KMS-11 (cell line): ENCODE data around the gene ZIC1.

Source experiments
- H2AFZ ChIP-seq: fragments of 200-600 bp; sonication (generic); 2 replicates; pipeline ENCODE4 v1.6.1; 2016; ENCODE audit warnings: antibody characterized with exemption, mixed run types, low read depth
- H3K27ac ChIP-seq: fragments of 200-600 bp; sonication (generic); 2 replicates; pipeline ENCODE4 v1.6.1; 2016; ENCODE audit warnings: mild to moderate bottlenecking, mixed run types
- H3K27me3 ChIP-seq: fragments of 200-600 bp; sonication (generic); 2 replicates; pipeline ENCODE4 v1.6.1; 2017; ENCODE audit warnings: mild to moderate bottlenecking, low read depth, mixed run types, moderate library complexity; ENCODE audit not compliant: insufficient read depth
- H3K36me3 ChIP-seq: fragments of 200-600 bp; sonication (generic); 2 replicates; pipeline ENCODE4 v1.6.1; 2017; ENCODE audit warnings: mild to moderate bottlenecking, mixed run types; ENCODE audit not compliant: insufficient read depth
- H3K4me1 ChIP-seq: fragments of 200-600 bp; sonication (generic); 2 replicates; pipeline ENCODE4 v1.6.1; 2016; ENCODE audit warnings: mild to moderate bottlenecking, low read depth, mixed run types; ENCODE audit not compliant: poor library complexity, severe bottlenecking
- H3K4me2 ChIP-seq: fragments of 200-600 bp; sonication (generic); 2 replicates; pipeline ENCODE4 v1.7.0; 2016; ENCODE audit warnings: mild to moderate bottlenecking, mixed run types
- H3K4me3 ChIP-seq: fragments of 200-600 bp; sonication (generic); IDR thresholded peaks from 2 replicates; pipeline ENCODE4 v1.6.1; 2017; ENCODE audit warnings: low read depth, low read length, mixed read lengths; ENCODE audit not compliant: insufficient read depth
- H3K79me2 ChIP-seq: fragments of 200-600 bp; sonication (generic); 2 replicates; pipeline ENCODE4 v1.6.1; 2016; ENCODE audit warnings: low read depth, mixed run types; ENCODE audit not compliant: insufficient read depth
- H3K9ac ChIP-seq: fragments of 200-600 bp; sonication (generic); 2 replicates; pipeline ENCODE4 v1.6.1; 2016; ENCODE audit warnings: mild to moderate bottlenecking, mixed run types
- H4K20me1 ChIP-seq: fragments of 200-600 bp; sonication (generic); 2 replicates; pipeline ENCODE4 v1.6.1; 2016; ENCODE audit warnings: mild to moderate bottlenecking, mixed run types; ENCODE audit not compliant: insufficient read depth
- CTCF ChIP-seq: fragments of 200-600 bp; sonication (generic); conservative IDR thresholded peaks from 2 replicates; pipeline ENCODE4 v1.6.1; 2017; ENCODE audit warnings: low read depth, mild to moderate bottlenecking, antibody characterized with exemption, low read length, moderate library complexity, mixed read lengths

The ZIC1 gene

GRCh38 chr3:147449669-147450068 is 40.5 kb downstream of the ZIC1 start:
- Histone ChIP-seq H3K79me2 (no peaks in the 10 kb centered on the region), H3K4me2 (no peak overlapping the region), H3K36me3 (no peaks in the 10 kb centered on the region), H3K4me1 (no peaks in the 10 kb centered on the region), H3K9ac (no peak overlapping the region), H3K4me3 (no peak overlapping the region), H3K27ac (no peak overlapping the region), H2AFZ (no peak overlapping the region), H4K20me1 (no peaks in the 10 kb centered on the region), H3K27me3 (no peaks in the 10 kb centered on the region)
- TF ChIP-seq CTCF: no peak

GRCh38 chr3:147458995-147459704 is 50.0 kb downstream of the ZIC1 start:
- no peak overlapping the region for H3K27ac ChIP-seq
- TF ChIP-seq CTCF: no peak
- no peak overlapping the region for H3K9ac ChIP-seq
- H3K27me3 ChIP-seq: no peaks in the 10 kb centered on the region
- H3K4me2 ChIP-seq: no peak overlapping the region
- no peak overlapping the region for H3K4me3 ChIP-seq
- H3K36me3 ChIP-seq: no peaks in the 10 kb centered on the region; the same call in 1 of the 2 replicates
- H4K20me1 ChIP-seq: no peaks in the 10 kb centered on the region
- H2AFZ ChIP-seq: no peak overlapping the region
- H3K4me1 ChIP-seq: no peaks in the 10 kb centered on the region
- H3K79me2 ChIP-seq: no peaks in the 10 kb centered on the region

- Histone ChIP-seq H3K79me2 (no peaks in the 10 kb centered on the region), H3K27ac (no peak overlapping the region), H2AFZ (no peak overlapping the region), H3K9ac (no peak overlapping the region), H3K27me3 (no peaks in the 10 kb centered on the region), H3K4me3 (no peak overlapping the region), H3K4me2 (no peak overlapping the region), H4K20me1 (no peaks in the 10 kb centered on the region), H3K4me1 (no peaks in the 10 kb centered on the region), H3K36me3 (no peaks in the 10 kb centered on the region; the same call in 1 of the 2 replicates)
- TF ChIP-seq CTCF: no peak
Observed at GRCh38 chr3:147462856-147463255, 53.7 kb downstream of the ZIC1 start.
